ENCODE measurements around the gene TMEM132C.

The TMEM132C gene

DNA sequence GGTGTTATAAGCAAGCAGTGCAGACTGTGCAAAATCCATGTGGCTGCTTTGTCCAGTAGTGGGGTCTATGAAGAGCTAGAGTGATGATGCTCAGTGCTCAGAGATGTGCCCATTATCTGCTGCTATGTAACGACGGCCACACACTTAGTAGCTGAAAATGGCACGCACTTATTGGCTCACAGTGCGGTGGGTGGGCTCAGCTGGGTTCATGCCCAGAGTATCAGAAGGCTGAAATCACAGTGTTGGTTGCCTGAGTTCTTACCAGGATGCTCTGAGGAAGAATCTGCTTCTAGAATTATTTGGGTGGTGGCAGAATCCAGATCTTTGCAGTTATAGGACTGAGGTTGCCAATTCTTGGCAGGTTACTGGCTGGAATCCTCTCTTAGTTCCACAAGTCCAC lies 432.1 kb downstream of the TMEM132C start (continued):
- no peak for TF ChIP-seq ZNF843 (tag by site-specific recombination; IDR thresholded peaks at IDR 0.05)
- TF ChIP-seq ZNF324 (tag by site-specific recombination; IDR thresholded peaks at IDR 0.05): no peak
- no peak for TF ChIP-seq ZFP69B (tag by site-specific recombination; IDR thresholded peaks at IDR 0.05)
- TF ChIP-seq ZNF777 (tag by site-specific recombination; IDR thresholded peaks at IDR 0.05; ENCODE audit: borderline replicate concordance): no peak

DNA sequence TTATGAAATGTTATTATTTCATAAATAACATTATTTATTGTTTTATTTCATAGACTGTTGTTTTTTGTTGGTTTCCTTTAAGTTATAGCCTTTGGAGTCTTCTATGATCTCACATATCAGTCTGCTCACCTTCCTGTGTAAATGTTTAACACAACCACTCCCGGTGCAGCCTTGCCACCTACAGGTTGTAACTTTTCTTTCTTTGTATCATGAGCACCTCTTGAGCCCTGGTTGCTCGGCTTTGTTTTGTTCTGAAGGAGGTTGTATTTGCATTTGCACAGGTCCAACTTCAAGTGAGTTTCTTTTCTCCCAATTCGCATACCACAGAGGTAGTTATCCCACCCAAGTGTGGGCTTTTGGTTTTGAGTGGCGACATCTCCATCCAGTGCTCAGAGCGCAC lies 435.4 kb downstream of the TMEM132C start:
- Histone ChIP-seq H3K9me3 (ENCODE audit: control insufficient read depth, insufficient read depth, low read depth, low read length) (no peaks in the 10 kb centered on the region), H3K27ac (ENCODE audit: extremely low read depth, low read depth, low read length) (no peak overlapping the region), H3K4me1 (ENCODE audit: control insufficient read depth, insufficient read depth, low read length) (no peaks in the 10 kb centered on the region), H3K4me3 (ENCODE audit: low read depth, low read length) (no peak overlapping the region), H3K36me3 (ENCODE audit: control insufficient read depth in 2 of 2, insufficient read depth in 1 of 2, low read length in 2 of 2) (no peaks in the 10 kb centered on the region)
- TF ChIP-seq, protein P1, sequence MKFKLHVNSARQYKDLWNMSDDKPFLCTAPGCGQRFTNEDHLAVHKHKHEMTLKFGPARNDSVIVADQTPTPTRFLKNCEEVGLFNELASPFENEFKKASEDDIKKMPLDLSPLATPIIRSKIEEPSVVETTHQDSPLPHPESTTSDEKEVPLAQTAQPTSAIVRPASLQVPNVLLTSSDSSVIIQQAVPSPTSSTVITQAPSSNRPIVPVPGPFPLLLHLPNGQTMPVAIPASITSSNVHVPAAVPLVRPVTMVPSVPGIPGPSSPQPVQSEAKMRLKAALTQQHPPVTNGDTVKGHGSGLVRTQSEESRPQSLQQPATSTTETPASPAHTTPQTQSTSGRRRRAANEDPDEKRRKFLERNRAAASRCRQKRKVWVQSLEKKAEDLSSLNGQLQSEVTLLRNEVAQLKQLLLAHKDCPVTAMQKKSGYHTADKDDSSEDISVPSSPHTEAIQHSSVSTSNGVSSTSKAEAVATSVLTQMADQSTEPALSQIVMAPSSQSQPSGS (tag by site-specific recombination; IDR thresholded peaks at IDR 0.05; ENCODE audit: low read depth): no peak
- TF ChIP-seq SP2 (tag by site-specific recombination; IDR thresholded peaks at IDR 0.05) (no peak), ZNF629 (tag by site-specific recombination; IDR thresholded peaks at IDR 0.05) (no peak), PBX3 (CRISPR knock-in tag; IDR thresholded peaks at IDR 0.05) (no peak), ZNF677 (tag by site-specific recombination; IDR thresholded peaks at IDR 0.05) (no peak)
- CTCF ChIA-PET: no interaction called here
- POLR2A ChIA-PET: no interaction called here

GRCh38 chr12:128705140-128705539 lies 438.2 kb downstream of the TMEM132C start:
- no peaks in the 10 kb centered on the region for H3K9me3 ChIP-seq (ENCODE audit: control insufficient read depth, insufficient read depth, low read depth, low read length)
- TF ChIP-seq ZNF529 (tag by site-specific recombination; IDR thresholded peaks at IDR 0.05; ENCODE audit: insufficient replicate concordance): no peak
- no peak for TF ChIP-seq ZNF626 (tag by site-specific recombination; IDR thresholded peaks at IDR 0.05)
- no peak for TF ChIP-seq MEIS1 (CRISPR knock-in tag; IDR thresholded peaks at IDR 0.05; ENCODE audit: borderline replicate concordance)
- TF ChIP-seq SALL2 (tag by site-specific recombination; IDR thresholded peaks at IDR 0.05; ENCODE audit: borderline replicate concordance): no peak
- TF ChIP-seq ZNF302 (tag by site-specific recombination; IDR thresholded peaks at IDR 0.05; ENCODE audit: low read depth): no peak
- TF ChIP-seq FEZF1 (tag by site-specific recombination; IDR thresholded peaks at IDR 0.05): no peak
- H3K4me3 ChIP-seq (ENCODE audit: low read depth, low read length): no peak overlapping the region
- H3K36me3 ChIP-seq (ENCODE audit: control insufficient read depth in 2 of 2, insufficient read depth in 1 of 2, low read length in 2 of 2): no peaks in the 10 kb centered on the region
- H3K4me1 ChIP-seq (ENCODE audit: control insufficient read depth, insufficient read depth, low read length): no peaks in the 10 kb centered on the region
- H3K27ac ChIP-seq (ENCODE audit: extremely low read depth, low read depth, low read length): no peak overlapping the region
- ChIA-PET POLR2A (no interaction called here), CTCF (no interaction called here)

DNA sequence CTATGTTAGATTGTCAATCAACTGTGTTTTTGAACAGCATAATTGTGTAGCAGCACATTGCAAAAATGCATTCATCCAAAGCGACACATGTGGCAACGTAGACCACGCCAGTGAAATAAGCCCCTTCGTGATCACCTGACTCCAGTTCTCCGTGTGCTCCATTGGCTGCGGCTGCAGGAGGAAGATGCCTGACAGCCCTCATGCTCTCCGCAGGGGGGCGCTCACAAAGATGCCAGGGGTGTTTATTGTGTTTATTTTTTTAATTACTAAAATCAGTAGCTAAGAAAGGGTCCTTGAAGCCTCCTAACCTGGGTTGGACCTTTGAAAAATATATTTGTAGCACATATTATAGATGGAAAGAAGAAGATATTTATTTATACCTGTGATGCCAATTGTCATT lies 440.5 kb downstream of the TMEM132C start:
- Histone ChIP-seq H3K4me3 (ENCODE audit: low read depth, low read length) (no peak overlapping the region), H3K4me1 (ENCODE audit: control insufficient read depth, insufficient read depth, low read length) (no peaks in the 10 kb centered on the region), H3K9me3 (ENCODE audit: control insufficient read depth, insufficient read depth, low read depth, low read length) (no peaks in the 10 kb centered on the region), H3K36me3 (ENCODE audit: control insufficient read depth in 2 of 2, insufficient read depth in 1 of 2, low read length in 2 of 2) (no peaks in the 10 kb centered on the region), H3K27ac (ENCODE audit: extremely low read depth, low read depth, low read length) (no peak overlapping the region)
- ChIA-PET POLR2A (no interaction called here), CTCF (interaction anchor here (0.5 kb wide), 1 partner anchor 18 kb away, joined by 3 read pairs; no protein-coding TSS in a partner anchor)
- TF ChIP-seq ZNF169 (tag by site-specific recombination; IDR thresholded peaks at IDR 0.05) (no peak), ZNF274 (IDR thresholded peaks at IDR 0.05; ENCODE audit: low read length) (no peak), ZNF274 (tag by site-specific recombination; IDR thresholded peaks at IDR 0.05; ENCODE audit: borderline replicate concordance) (no peak), HOXA7 (CRISPR knock-in tag; IDR thresholded peaks at IDR 0.05; ENCODE audit: borderline replicate concordance) (no peak), ZNF10 (tag by site-specific recombination; IDR thresholded peaks at IDR 0.05) (no peak), ZNF211 (tag by site-specific recombination; IDR thresholded peaks at IDR 0.05; ENCODE audit: low read depth) (no peak), ZBTB44 (tag by site-specific recombination; IDR thresholded peaks at IDR 0.05) (no peak), ZNF175 (tag by site-specific recombination; IDR thresholded peaks at IDR 0.05) (no peak), ZNF138 (tag by site-specific recombination; IDR thresholded peaks at IDR 0.05; ENCODE audit: borderline replicate concordance) (no peak), ZFHX2 (tag by site-specific recombination; conservative IDR thresholded peaks at IDR 0.05) (no peak), ZBTB6 (tag by site-specific recombination; IDR thresholded peaks at IDR 0.05) (no peak)

Measured in HEK293 (cell line).